Measurements from ENCODE around the gene PDSS2. TPM values are rescaled to one million over a fixed set of nuclear protein-coding genes. Genes with fewer than 3 reads are reported as not detected.

The PDSS2 gene
- total and polyA plus RNA-seq, 8 donors, result 2.7 to 10.1 (median 6.2) TPM

DNA sequence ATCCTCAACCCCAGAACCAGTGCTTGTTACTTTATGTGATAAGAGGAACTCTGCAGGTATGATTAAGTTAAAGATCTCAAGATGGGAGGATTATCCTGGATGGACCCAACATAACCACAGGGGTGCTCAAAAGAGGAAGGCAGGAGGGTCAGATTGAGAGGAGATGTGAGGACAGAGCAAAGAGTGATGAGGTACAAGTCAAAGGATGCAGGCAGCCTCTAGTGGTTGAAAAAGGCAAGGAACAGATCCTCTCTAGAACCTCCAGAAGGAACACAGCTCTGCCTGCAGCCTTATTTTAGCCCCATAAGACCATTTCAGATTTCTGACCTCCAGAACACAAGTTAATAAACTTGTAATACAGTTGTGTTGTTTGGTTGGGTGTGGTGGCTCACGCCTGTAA lies 41.2 kb downstream of the PDSS2 start:
- ATAC-seq (no peak), FAIRE-seq (no peak), DNase-seq (no peak)
- Histone ChIP-seq H3K27ac (no peak overlapping the region), H3K9me3 (no peaks in the 10 kb centered on the region), H3K36me3 (no peaks in the 10 kb centered on the region), H3K4me1 (no peaks in the 10 kb centered on the region), H3K27me3 (no peaks in the 10 kb centered on the region), H3K4me3 (no peak overlapping the region)
- 96 to 100% methylated on average over 1 of the region's 1 CpG for WGBS, 2 donors
- TF ChIP-seq, protein P1, sequence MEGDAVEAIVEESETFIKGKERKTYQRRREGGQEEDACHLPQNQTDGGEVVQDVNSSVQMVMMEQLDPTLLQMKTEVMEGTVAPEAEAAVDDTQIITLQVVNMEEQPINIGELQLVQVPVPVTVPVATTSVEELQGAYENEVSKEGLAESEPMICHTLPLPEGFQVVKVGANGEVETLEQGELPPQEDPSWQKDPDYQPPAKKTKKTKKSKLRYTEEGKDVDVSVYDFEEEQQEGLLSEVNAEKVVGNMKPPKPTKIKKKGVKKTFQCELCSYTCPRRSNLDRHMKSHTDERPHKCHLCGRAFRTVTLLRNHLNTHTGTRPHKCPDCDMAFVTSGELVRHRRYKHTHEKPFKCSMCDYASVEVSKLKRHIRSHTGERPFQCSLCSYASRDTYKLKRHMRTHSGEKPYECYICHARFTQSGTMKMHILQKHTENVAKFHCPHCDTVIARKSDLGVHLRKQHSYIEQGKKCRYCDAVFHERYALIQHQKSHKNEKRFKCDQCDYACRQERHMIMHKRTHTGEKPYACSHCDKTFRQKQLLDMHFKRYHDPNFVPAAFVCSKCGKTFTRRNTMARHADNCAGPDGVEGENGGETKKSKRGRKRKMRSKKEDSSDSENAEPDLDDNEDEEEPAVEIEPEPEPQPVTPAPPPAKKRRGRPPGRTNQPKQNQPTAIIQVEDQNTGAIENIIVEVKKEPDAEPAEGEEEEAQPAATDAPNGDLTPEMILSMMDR (IDR thresholded peaks at IDR 0.05), result no peak
- intact Hi-C loops (cut with DNase I), result no loop called here

DNA sequence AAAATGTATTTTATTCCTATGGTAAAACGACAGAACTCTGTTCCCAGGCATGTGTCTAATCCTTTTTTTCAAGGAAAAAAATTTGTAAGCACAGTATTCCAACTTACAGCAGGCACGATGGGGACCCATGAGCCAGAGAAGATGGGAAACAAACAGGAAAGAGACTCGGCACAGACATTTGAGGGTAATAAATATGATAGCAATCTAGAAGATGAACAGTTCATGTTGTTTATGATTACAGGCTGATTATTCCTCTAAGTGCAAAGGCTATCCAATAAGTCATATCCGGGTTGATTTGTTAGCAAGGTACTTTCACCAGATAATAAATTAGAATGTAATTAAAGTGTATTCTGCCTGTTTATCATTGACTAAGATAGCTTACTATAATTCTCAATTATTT lies 43.2 kb downstream of the PDSS2 start:
- DNase-seq, result no peak
- ATAC-seq, result no peak
- Histone ChIP-seq H3K27ac (no peak overlapping the region), H3K36me3 (no peaks in the 10 kb centered on the region), H3K4me1 (no peaks in the 10 kb centered on the region), H3K27me3 (no peaks in the 10 kb centered on the region), H3K9me3 (no peaks in the 10 kb centered on the region), H3K4me3 (no peak overlapping the region)
- no peak for FAIRE-seq
- WGBS, 2 donors, result 67 to 73% methylated on average over 4 of the region's 4 CpGs
- TF ChIP-seq, protein P1 (IDR thresholded peaks at IDR 0.05), result no peak
- intact Hi-C loops (cut with DNase I), result no loop called here

DNA sequence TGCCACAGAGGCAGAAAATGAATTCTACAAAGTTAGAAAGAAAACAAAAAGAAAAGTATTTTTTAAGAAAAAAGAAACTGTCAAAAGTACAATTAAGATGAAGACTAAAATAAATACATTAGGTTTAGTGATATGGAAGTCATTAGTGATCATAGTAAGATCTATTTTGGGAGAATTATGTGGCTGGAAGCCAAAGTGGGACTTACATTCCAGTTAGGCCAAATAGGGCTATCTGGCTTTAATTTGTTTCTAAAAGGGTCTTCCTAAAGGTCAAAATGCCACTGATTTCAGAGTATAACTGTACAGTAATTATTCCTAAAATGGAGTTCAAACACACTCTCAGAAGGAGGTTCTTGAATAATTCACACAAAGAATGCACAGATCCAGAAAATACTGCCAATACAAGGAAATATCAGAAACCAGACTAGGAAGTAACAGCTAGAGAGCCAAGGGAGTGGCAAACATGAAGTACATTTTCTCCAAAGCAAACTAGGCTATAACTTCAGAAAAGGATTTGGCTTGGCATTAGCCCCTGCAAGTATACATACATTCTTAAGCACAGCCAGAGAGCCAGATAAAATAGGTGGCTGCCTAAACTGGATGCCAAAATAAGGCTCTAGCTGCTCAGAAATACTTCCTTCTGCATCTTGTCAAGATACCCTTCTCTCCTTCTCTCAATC lies 45.3 kb downstream of the PDSS2 start:
- ATAC-seq (no peak), FAIRE-seq (no peak), DNase-seq (no peak)
- H3K36me3 ChIP-seq, result no peaks in the 10 kb centered on the region
- H3K27ac ChIP-seq, result no peak overlapping the region
- no peaks in the 10 kb centered on the region for H3K4me1 ChIP-seq
- no peaks in the 10 kb centered on the region for H3K9me3 ChIP-seq
- no peaks in the 10 kb centered on the region for H3K27me3 ChIP-seq
- intact Hi-C loops (cut with DNase I), result no loop called here
- TF ChIP-seq, protein P1 (IDR thresholded peaks at IDR 0.05), result no peak
- no peak overlapping the region for H3K4me3 ChIP-seq

DNA sequence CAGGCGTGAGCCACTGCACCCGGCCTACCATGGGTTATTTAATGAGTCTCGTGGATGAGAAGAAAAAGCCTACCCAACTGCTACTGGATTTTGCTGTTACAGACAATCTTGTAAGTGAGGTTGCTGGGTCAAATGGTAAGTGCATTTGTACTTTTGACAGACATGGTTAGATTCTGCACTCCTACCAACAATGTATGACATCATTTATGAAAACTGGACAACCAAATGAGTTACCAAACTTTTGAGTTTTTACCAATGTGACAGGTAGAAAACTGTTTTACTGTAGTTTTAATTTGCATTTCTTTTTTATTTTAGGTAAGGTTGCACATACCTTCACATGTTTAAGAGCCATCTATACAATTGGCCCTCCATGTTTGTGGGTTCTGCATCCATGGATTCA lies 48.2 kb downstream of the PDSS2 start:
- H3K27me3 ChIP-seq, result no peaks in the 10 kb centered on the region
- WGBS, 2 donors, result 93 to 97% methylated on average over 3 of the region's 3 CpGs
- no peak for FAIRE-seq
- no peak for DNase-seq
- intact Hi-C loops (cut with DNase I), result no loop called here
- no peak for ATAC-seq
- H3K4me1 ChIP-seq, result no peaks in the 10 kb centered on the region
- no peak overlapping the region for H3K27ac ChIP-seq
- TF ChIP-seq, protein P1 (IDR thresholded peaks at IDR 0.05), result no peak
- H3K4me3 ChIP-seq, result no peak overlapping the region
- H3K9me3 ChIP-seq, result no peaks in the 10 kb centered on the region
- no peaks in the 10 kb centered on the region for H3K36me3 ChIP-seq

DNA sequence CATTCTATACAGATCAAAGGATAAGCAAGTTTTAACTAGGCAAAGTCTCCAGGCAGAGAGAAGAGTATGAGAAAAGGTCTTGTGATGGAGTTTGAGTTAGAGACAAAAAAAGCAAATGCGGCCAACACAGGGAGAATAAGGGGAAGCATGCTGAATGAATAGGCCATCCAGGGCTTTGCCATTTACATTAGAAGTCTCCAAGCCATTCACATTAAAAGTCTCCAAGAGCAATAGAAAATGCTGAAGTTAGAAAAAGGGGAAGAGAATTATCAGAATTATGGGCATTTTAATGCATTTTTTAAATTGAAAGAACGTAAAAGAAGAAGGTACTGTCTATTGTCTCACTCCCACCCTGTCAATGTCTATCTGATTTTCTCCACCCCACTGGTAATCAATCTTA lies 49.4 kb downstream of the PDSS2 start:
- Histone ChIP-seq H3K9me3 (no peaks in the 10 kb centered on the region), H3K4me3 (no peak overlapping the region), H3K27me3 (no peaks in the 10 kb centered on the region), H3K4me1 (no peaks in the 10 kb centered on the region), H3K27ac (no peak overlapping the region), H3K36me3 (no peaks in the 10 kb centered on the region)
- FAIRE-seq (no peak), DNase-seq (no peak), ATAC-seq (no peak)
- WGBS, 2 donors, result 100% methylated on average over 2 of the region's 2 CpGs
- TF ChIP-seq, protein P1 (IDR thresholded peaks at IDR 0.05), result no peak
- intact Hi-C loops (cut with DNase I), result no loop called here
